Keratinocyte (primary cell): ENCODE data around the gene MYO7B. TPM values are rescaled to one million over a fixed set of nuclear protein-coding genes. Genes with fewer than 3 reads are reported as not detected.

Experiments used
- DNase-seq: peaks from one replicate; pipeline ENCODE4 v3.0.0-alpha.2; 2011; ENCODE audit warnings: low read depth, missing footprints, low spot score
- FAIRE-seq: peaks from 2 replicates; lab custom pipeline; 2011; peaks lifted over from hg19 to GRCh38; lab: Jason Lieb, UNC
- H2AFZ ChIP-seq: 2 replicates; pipeline ENCODE4 v1.6.0; 2012; ENCODE audit warnings: low read length, control low read depth, inconsistent platforms; ENCODE audit not compliant: control insufficient read depth
- H3K27ac ChIP-seq: 2 replicates; pipeline ENCODE4 v1.5.1; 2011; ENCODE audit warnings: low read length; ENCODE audit not compliant: control insufficient read depth, insufficient read depth
- H3K27me3 ChIP-seq: 3 replicates; pipeline ENCODE4 v1.6.0; 2011; ENCODE audit warnings: low read length; ENCODE audit not compliant: control insufficient read depth, insufficient read depth; ENCODE audit errors: extremely low read depth
- H3K36me3 ChIP-seq, 2 experiments: 2 replicates in 1 of 2; 3 replicates in 1 of 2; pipeline ENCODE4 v1.5.1; 2011; ENCODE audit warnings: low read length in 2 of 2, mild to moderate bottlenecking in 1 of 2; ENCODE audit not compliant: control insufficient read depth in 2 of 2, insufficient read depth in 2 of 2; ENCODE audit errors: extremely low read depth in 1 of 2
- H3K4me1 ChIP-seq: 3 replicates; pipeline ENCODE4 v1.5.1; 2011; ENCODE audit warnings: low read length; ENCODE audit not compliant: control insufficient read depth, insufficient read depth; ENCODE audit errors: extremely low read depth
- H3K4me2 ChIP-seq: 3 replicates; pipeline ENCODE4 v1.6.0; 2011; ENCODE audit warnings: low read depth, low read length; ENCODE audit not compliant: control insufficient read depth, insufficient read depth; ENCODE audit errors: extremely low read depth
- H3K4me3 ChIP-seq, 3 experiments: fragments of 200-600 bp in 1 of 3; sonication (generic) in 1 of 3; 2 replicates in 2 of 3; 3 replicates in 1 of 3; pipeline ENCODE4 v1.5.1; 2011 to 2016; ENCODE audit warnings: low read length in 3 of 3, mild to moderate bottlenecking in 3 of 3, control low read depth in 2 of 3, inconsistent platforms in 1 of 3, low read depth in 1 of 3, mixed read lengths in 1 of 3, mixed run types in 1 of 3, moderate library complexity in 1 of 3; ENCODE audit not compliant: control insufficient read depth in 2 of 3, insufficient read depth in 2 of 3; ENCODE audit errors: extremely low read depth in 1 of 3
- H3K79me2 ChIP-seq: 2 replicates; pipeline ENCODE4 v1.6.0; 2012; ENCODE audit warnings: low read length; ENCODE audit not compliant: control insufficient read depth, insufficient read depth
- H3K9ac ChIP-seq: 3 replicates; pipeline ENCODE4 v1.6.0; 2011; ENCODE audit warnings: low read length; ENCODE audit not compliant: control insufficient read depth, insufficient read depth; ENCODE audit errors: extremely low read depth
- H3K9me1 ChIP-seq: 3 replicates; pipeline ENCODE4 v1.6.0; 2011; ENCODE audit warnings: low read length; ENCODE audit not compliant: control insufficient read depth, insufficient read depth; ENCODE audit errors: extremely low read depth
- H3K9me3 ChIP-seq: 2 replicates; pipeline ENCODE4 v1.5.1; 2012; ENCODE audit warnings: low read depth, low read length; ENCODE audit not compliant: control insufficient read depth
- H4K20me1 ChIP-seq: 3 replicates; pipeline ENCODE4 v1.6.0; 2011; ENCODE audit warnings: low read length; ENCODE audit not compliant: control insufficient read depth, insufficient read depth; ENCODE audit errors: extremely low read depth
- CTCF ChIP-seq, 3 experiments: IDR thresholded peaks in 1 of 3; conservative IDR thresholded peaks in 1 of 3; optimal IDR thresholded peaks in 1 of 3; 2 replicates in 2 of 3; 3 replicates in 1 of 3; pipeline versions ENCODE3 to v1.5.1; 2011; ENCODE audit warnings: low read length in 3 of 3, mild to moderate bottlenecking in 3 of 3, moderate library complexity in 2 of 3, control low read depth in 1 of 3, inconsistent platforms in 1 of 3; ENCODE audit not compliant: insufficient read depth in 2 of 3; ENCODE audit errors: extremely low read depth in 1 of 3
- EZH2 ChIP-seq: IDR thresholded peaks from one replicate; pipeline ENCODE4 v1.6.1; 2012; ENCODE audit warnings: inconsistent platforms, mild to moderate bottlenecking, low read length, moderate library complexity
- dilution Hi-C: fragments of 300-500 bp; cut with MboI; formaldehyde crosslinking; loops from one replicate; pipeline ENCODE4 v1.7.0; 2020; ENCODE audit warnings: low sequenced_read_pairs; ENCODE audit not compliant: extremely low pct_ligation_motif_present
- polyA plus RNA-seq, 5 experiments: library from polyadenylated mRNA; depleted of rRNA in 3 of 5; stranded (reverse) in 3 of 5; stranded (forward) in 1 of 5; unstranded in 1 of 5; fragments of >200 nt; gene quantifications; 1 replicate in 1 of 5; 2 replicates in 3 of 5; 3 replicates in 1 of 5; pipeline versions ENCODE4 v1.2.1 to v1.2.3, GENCODE V29; 2011 to 2012; ENCODE audit warnings: missing spikeins in 2 of 5, low read depth in 1 of 5, low replicate concordance in 1 of 5

The MYO7B gene
- polyA plus RNA-seq, 1 donor (not counting 4 experiments of a cell fraction or from before 2014, with no cell fraction given), result not detected

DNA sequence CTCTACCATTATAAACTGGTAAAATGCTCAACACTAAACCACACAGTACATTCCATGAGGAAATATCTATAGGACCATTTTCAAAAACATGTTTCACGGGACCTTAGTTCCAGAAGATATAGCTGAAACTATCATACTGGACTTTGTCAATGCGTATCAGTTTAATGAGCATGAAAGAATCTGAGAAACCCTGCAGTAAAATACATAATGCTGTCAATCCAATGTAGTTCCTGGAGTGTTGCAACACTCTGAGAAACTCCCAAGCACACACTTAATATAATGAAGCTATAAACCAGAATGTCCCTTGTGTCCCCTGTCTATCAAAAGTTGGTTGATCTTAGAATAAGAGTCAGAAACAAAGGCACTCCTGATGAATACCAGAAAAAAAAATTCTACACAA lies 25.4 kb upstream of the MYO7B start:
- FAIRE-seq (no peak), DNase-seq (no peak)
- Histone ChIP-seq H2AFZ (no peak overlapping the region), H3K4me3 (no peak overlapping the region), H4K20me1 (peaks cover 8% of the 10 kb centered on the region), H3K9ac (no peak overlapping the region), H3K27ac (no peak overlapping the region), H3K27me3 (no peaks in the 10 kb centered on the region), H3K36me3 (peaks cover 8 to 9% of the 10 kb centered on the region in 2 experiments), H3K79me2 (peaks cover 83% of the 10 kb centered on the region), H3K4me2 (no peak overlapping the region), H3K9me3 (no peaks in the 10 kb centered on the region), H3K9me1 (peaks cover 3% of the 10 kb centered on the region), H3K4me1 (peaks cover 13% of the 10 kb centered on the region)
- dilution Hi-C loops, result no loop called here
- no peak for TF ChIP-seq EZH2
- no peak for TF ChIP-seq CTCF (optimal IDR thresholded peaks at IDR 0.05 in 1 of 3, IDR thresholded peaks at IDR 0.05 in 1 of 3, conservative IDR thresholded peaks at IDR 0.05 in 1 of 3; ENCODE audit: extremely low read depth in 1 of 3, insufficient read depth in 2 of 3, low read length in 3 of 3)

GRCh38 chr2:127511090-127511695 lies 24.3 kb upstream of the MYO7B start:
- Histone ChIP-seq H3K9me3 (no peaks in the 10 kb centered on the region), H3K27me3 (no peaks in the 10 kb centered on the region), H3K4me3 (no peak overlapping the region), H3K36me3 (peaks cover 3 to 12% of the 10 kb centered on the region in 2 experiments), H4K20me1 (peaks cover 10% of the 10 kb centered on the region), H3K79me2 (peaks cover 86% of the 10 kb centered on the region), H3K9me1 (peaks cover 3% of the 10 kb centered on the region), H3K4me1 (peaks cover 13% of the 10 kb centered on the region), H2AFZ (no peak overlapping the region), H3K9ac (no peak overlapping the region), H3K27ac (no peak overlapping the region), H3K4me2 (no peak overlapping the region)
- dilution Hi-C loops, result no loop called here
- no peak for TF ChIP-seq CTCF (optimal IDR thresholded peaks at IDR 0.05 in 1 of 3, IDR thresholded peaks at IDR 0.05 in 1 of 3, conservative IDR thresholded peaks at IDR 0.05 in 1 of 3; ENCODE audit: extremely low read depth in 1 of 3, insufficient read depth in 2 of 3, low read length in 3 of 3)
- no peak for TF ChIP-seq EZH2
- FAIRE-seq, result no peak
- no peak for DNase-seq
